ENCODE data around the gene SLC12A6.

Gene SLC12A6

DNA sequence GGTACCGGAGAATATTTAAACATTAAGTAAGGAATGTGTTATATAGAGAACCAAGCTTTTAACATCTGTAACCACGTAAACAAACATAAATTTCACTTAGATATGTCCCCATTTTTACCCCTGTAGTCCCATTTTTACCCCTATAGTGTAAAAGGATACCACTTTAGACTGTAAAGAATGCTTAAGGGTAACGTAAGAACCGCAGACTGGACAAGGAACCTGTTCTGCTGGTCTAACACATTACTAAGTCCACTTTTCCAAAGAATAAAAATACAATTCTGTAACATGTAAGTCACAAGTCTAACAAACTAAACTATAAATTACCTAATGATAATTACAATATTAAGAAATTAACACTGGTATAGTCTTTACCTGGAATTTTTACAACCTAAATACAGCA, 2.9 kb downstream of the SLC12A6 start:
- no peak overlapping the region for H3K4me3 ChIP-seq (ENCODE audit: severe bottlenecking)
- H3K27me3 ChIP-seq (ENCODE audit: insufficient read depth, poor library complexity, severe bottlenecking) = no peaks in the 10 kb centered on the region
- DNase-seq (ENCODE audit: low spot score) (no peak), ATAC-seq (ENCODE audit: low read depth) (no peak)
- peaks cover 15% of the 10 kb centered on the region for H3K36me3 ChIP-seq (ENCODE audit: low read depth)
- TF ChIP-seq, protein P1, sequence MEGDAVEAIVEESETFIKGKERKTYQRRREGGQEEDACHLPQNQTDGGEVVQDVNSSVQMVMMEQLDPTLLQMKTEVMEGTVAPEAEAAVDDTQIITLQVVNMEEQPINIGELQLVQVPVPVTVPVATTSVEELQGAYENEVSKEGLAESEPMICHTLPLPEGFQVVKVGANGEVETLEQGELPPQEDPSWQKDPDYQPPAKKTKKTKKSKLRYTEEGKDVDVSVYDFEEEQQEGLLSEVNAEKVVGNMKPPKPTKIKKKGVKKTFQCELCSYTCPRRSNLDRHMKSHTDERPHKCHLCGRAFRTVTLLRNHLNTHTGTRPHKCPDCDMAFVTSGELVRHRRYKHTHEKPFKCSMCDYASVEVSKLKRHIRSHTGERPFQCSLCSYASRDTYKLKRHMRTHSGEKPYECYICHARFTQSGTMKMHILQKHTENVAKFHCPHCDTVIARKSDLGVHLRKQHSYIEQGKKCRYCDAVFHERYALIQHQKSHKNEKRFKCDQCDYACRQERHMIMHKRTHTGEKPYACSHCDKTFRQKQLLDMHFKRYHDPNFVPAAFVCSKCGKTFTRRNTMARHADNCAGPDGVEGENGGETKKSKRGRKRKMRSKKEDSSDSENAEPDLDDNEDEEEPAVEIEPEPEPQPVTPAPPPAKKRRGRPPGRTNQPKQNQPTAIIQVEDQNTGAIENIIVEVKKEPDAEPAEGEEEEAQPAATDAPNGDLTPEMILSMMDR (IDR thresholded peaks at IDR 0.05; ENCODE audit: poor library complexity, severe bottlenecking) = no peak
- no peaks in the 10 kb centered on the region for H3K9me3 ChIP-seq (ENCODE audit: severe bottlenecking)
- H3K27ac ChIP-seq (ENCODE audit: poor library complexity, severe bottlenecking) = peak overlapping the region; percentile 27
- H3K4me1 ChIP-seq (ENCODE audit: insufficient read depth, poor library complexity, severe bottlenecking) = peaks cover 18% of the 10 kb centered on the region

DNA sequence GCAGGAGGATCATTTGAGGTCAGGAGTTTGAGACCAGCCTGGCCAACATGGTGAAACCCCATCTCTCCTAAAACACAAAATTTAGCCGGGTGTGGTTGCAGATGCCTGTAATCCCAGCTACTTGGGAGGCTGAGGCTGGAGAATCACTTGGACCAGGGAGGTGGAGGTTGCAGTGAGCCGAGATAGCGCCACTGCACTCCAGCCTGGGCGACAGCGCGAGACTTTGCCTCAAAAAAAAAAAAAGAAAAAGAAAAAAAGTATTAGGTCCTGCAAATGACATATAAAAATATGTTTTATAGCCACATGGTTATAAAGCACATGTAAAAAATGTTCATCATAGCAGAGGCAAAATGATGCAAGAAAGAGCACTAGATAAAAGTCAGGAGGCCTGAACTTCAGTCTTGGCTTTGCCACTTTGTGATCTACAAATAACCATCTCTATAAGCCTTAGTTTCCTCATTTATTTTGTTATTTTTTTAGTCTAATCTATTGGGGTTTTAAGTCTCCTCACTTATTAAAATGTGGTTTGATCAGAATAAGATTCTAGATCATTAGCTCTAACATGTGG, 4.9 kb downstream of the SLC12A6 start:
- Histone ChIP-seq H3K27me3 (ENCODE audit: insufficient read depth, poor library complexity, severe bottlenecking) (no peaks in the 10 kb centered on the region), H3K36me3 (ENCODE audit: low read depth) (no peaks in the 10 kb centered on the region), H3K27ac (ENCODE audit: poor library complexity, severe bottlenecking) (no peak overlapping the region), H3K4me3 (ENCODE audit: severe bottlenecking) (no peak overlapping the region), H3K4me1 (ENCODE audit: insufficient read depth, poor library complexity, severe bottlenecking) (peaks cover 18% of the 10 kb centered on the region), H3K9me3 (ENCODE audit: severe bottlenecking) (no peaks in the 10 kb centered on the region)
- TF ChIP-seq, protein P1 (IDR thresholded peaks at IDR 0.05; ENCODE audit: poor library complexity, severe bottlenecking) = no peak
- DNase-seq (ENCODE audit: low spot score) = no peak
- ATAC-seq (ENCODE audit: low read depth) = no peak

DNA sequence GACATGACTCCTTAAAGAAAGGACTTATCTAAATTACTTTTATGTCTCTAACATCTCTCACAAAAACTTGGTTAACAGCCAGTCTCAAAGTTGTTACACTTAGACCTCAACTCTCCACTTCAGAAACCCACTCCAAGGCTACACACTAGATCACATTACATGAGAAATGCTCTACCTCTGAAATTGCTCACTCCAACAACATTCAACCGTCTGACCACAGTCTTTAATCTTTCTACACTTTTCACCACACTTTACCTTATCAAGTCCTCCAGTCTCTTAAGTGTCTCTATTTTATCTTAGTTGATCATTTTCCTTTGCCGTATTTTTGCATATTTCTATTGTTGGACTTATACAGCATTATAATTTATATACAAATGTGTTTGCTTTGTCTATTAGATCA, 5.8 kb downstream of the SLC12A6 start:
- H3K27ac ChIP-seq (ENCODE audit: poor library complexity, severe bottlenecking) = no peak overlapping the region
- no peaks in the 10 kb centered on the region for H3K27me3 ChIP-seq (ENCODE audit: insufficient read depth, poor library complexity, severe bottlenecking)
- no peaks in the 10 kb centered on the region for H3K36me3 ChIP-seq (ENCODE audit: low read depth)
- no peaks in the 10 kb centered on the region for H3K9me3 ChIP-seq (ENCODE audit: severe bottlenecking)
- peaks cover 18% of the 10 kb centered on the region for H3K4me1 ChIP-seq (ENCODE audit: insufficient read depth, poor library complexity, severe bottlenecking)
- H3K4me3 ChIP-seq (ENCODE audit: severe bottlenecking) = no peak overlapping the region
- TF ChIP-seq, protein P1 (IDR thresholded peaks at IDR 0.05; ENCODE audit: poor library complexity, severe bottlenecking) = no peak
- DNase-seq (ENCODE audit: low spot score) (no peak), ATAC-seq (ENCODE audit: low read depth) (no peak)

DNA sequence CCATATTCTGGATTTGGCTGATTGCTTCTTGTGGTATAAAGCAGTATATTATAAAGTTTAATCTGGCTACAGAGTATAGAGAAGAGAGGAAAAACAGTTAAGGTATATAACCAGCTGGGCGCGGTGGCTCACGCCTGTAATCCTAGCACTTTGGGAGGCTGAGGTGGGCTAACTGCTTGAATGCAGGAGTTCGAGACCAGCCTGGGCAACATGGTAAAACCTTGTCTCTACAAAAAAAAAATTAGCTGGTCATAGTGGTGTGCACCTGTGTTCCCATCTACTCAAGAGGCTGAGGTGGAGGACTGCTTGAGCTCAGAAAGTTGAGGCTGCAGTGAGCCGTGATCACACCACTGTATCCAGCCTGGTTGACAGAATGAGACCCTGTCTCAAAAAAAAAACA, 7.3 kb downstream of the SLC12A6 start:
- Histone ChIP-seq H3K4me3 (ENCODE audit: severe bottlenecking) (no peak overlapping the region), H3K27me3 (ENCODE audit: insufficient read depth, poor library complexity, severe bottlenecking) (no peaks in the 10 kb centered on the region), H3K27ac (ENCODE audit: poor library complexity, severe bottlenecking) (no peak overlapping the region), H3K36me3 (ENCODE audit: low read depth) (no peaks in the 10 kb centered on the region), H3K4me1 (ENCODE audit: insufficient read depth, poor library complexity, severe bottlenecking) (peaks cover 9% of the 10 kb centered on the region), H3K9me3 (ENCODE audit: severe bottlenecking) (no peaks in the 10 kb centered on the region)
- ATAC-seq (ENCODE audit: low read depth) = no peak
- no peak for DNase-seq (ENCODE audit: low spot score)
- TF ChIP-seq, protein P1 (IDR thresholded peaks at IDR 0.05; ENCODE audit: poor library complexity, severe bottlenecking) = no peak

DNA sequence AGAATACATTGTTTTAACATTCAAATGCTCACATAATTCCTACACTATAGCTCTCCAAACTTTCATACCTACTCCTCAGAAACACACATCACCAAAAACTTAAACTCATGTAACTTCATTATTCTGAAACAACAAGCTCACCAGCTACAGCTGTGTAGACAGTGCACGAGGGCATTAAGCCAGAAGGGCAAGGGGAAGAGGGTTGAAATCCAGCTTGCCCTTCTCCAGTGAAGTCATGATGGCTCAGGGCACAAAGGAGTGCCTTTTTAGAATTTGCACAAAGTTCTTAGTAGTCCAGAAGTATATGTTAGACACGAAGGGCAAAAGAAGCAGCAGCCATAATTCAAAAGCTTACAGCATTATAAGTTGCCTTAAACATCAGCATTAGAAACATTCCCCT, 8.6 kb downstream of the SLC12A6 start:
- H3K4me3 ChIP-seq (ENCODE audit: severe bottlenecking) = no peak overlapping the region
- no peaks in the 10 kb centered on the region for H3K9me3 ChIP-seq (ENCODE audit: severe bottlenecking)
- no peaks in the 10 kb centered on the region for H3K4me1 ChIP-seq (ENCODE audit: insufficient read depth, poor library complexity, severe bottlenecking)
- DNase-seq (ENCODE audit: low spot score) (no peak), ATAC-seq (ENCODE audit: low read depth) (no peak)
- no peaks in the 10 kb centered on the region for H3K27me3 ChIP-seq (ENCODE audit: insufficient read depth, poor library complexity, severe bottlenecking)
- H3K27ac ChIP-seq (ENCODE audit: poor library complexity, severe bottlenecking) = no peak overlapping the region
- TF ChIP-seq, protein P1 (IDR thresholded peaks at IDR 0.05; ENCODE audit: poor library complexity, severe bottlenecking) = no peak
- H3K36me3 ChIP-seq (ENCODE audit: low read depth) = no peaks in the 10 kb centered on the region
